Breast epithelium (tissue), 4 donors: ENCODE data around the gene CTU1. TPM values are rescaled to one million over a fixed set of nuclear protein-coding genes. Genes with fewer than 3 reads are reported as not detected.

ENCODE experiments used
- DNase-seq, 2 donors: peaks; one replicate each; pipeline ENCODE4 v3.0.0-alpha.2; 2019; ENCODE audit warnings: low spot score in 2 of 2
- H3K27ac ChIP-seq, 2 donors: fragments of 200-600 bp; sonication (generic) in 1 of 2; one replicate each; pipeline ENCODE4 v1.5.1; 2016 to 2019; ENCODE audit warnings: mild to moderate bottlenecking in 1 of 2
- H3K27me3 ChIP-seq, 2 donors: fragments of 200-600 bp; sonication (generic) in 1 of 2; one replicate each; pipeline versions ENCODE4 v1.5.1 to v1.6.0; 2017 to 2019; ENCODE audit warnings: control low read depth in 1 of 2, mild to moderate bottlenecking in 1 of 2
- H3K36me3 ChIP-seq: fragments of 200-600 bp; one replicate; pipeline ENCODE4 v1.5.1; 2019
- H3K4me1 ChIP-seq, 2 donors: fragments of 200-600 bp; sonication (generic); one replicate each; pipeline ENCODE4 v1.5.1; 2016 to 2019; ENCODE audit warnings: control low read depth in 1 of 2
- H3K4me3 ChIP-seq, 3 donors: fragments of 200-600 bp; sonication (generic); 1 replicate in 2 of 3; 2 replicates in 1 of 3; pipeline ENCODE4 v1.5.1; 2016 to 2019; ENCODE audit warnings: mild to moderate bottlenecking in 3 of 3, moderate library complexity in 2 of 3
- H3K9me3 ChIP-seq, 2 donors: fragments of 200-600 bp; sonication (generic) in 1 of 2; one replicate each; pipeline ENCODE4 v1.5.1; 2016 to 2019; ENCODE audit warnings: control low read depth in 1 of 2
- POLR2A ChIP-seq: fragments of 450-650 bp; IDR thresholded peaks from one replicate; pipeline ENCODE4 v1.6.1; 2016; ENCODE audit warnings: antibody characterized with exemption, mild to moderate bottlenecking, moderate library complexity
- POLR2AphosphoS5 ChIP-seq, 3 donors: sonication (generic); formaldehyde crosslinking; IDR thresholded peaks; one replicate each; pipeline ENCODE4 v1.6.1; 2017; ENCODE audit warnings: antibody characterized with exemption in 3 of 3
- intact Hi-C: fragments of 100-400 bp; cut with DNase I; formaldehyde crosslinking; loops from one replicate; pipeline ENCODE4 v1.15.1; 2023; ENCODE audit warnings: low total_unique reads
- total RNA-seq, 3 donors: library from RNA; depleted of rRNA; stranded (reverse); fragments of >200 nt; gene quantifications; one replicate each; pipeline ENCODE4 v1.1.0, GENCODE V29; 2016
- TF ChIP-seq, protein P1 (sequence below), 3 donors: fragments of 450-650 bp; IDR thresholded peaks; one replicate each; pipeline ENCODE4 v1.5.1; 2016 to 2017; ENCODE audit warnings: antibody characterized with exemption in 3 of 3, mild to moderate bottlenecking in 3 of 3, moderate library complexity in 3 of 3

Gene CTU1
- total RNA-seq, 3 donors from 2014 or later: 5.6 to 10.1 (median 9.2) TPM

DNA sequence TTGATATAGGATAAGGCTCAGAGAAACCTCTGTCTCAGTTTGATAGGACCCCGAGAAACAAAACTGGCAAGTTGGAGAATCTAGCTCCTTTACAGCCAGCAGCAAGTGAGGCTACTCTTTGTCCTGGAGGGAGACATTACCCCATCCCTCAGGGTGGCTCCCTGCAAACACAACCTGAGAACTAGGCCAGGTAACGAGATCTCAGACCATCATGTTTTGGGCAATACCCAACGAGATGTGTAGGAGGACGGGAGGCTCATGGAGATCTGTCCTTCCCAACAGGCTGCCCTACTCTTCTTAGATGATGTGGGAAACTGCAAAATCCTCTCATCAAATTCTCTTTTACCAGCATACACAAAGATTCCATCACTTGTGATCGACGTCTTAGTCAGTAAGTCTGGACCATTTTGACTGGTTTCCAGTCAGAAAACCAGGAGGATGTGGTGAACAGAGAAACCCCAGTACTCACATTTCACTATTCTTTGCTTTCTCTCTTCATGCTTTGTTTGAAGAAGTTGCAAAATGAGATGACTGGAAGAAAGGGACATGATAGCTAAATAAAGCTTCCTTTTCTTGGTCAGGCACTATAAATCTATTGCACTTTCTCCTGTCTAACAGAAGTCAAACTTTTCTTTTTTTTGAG, 6.0 kb upstream of the CTU1 start:
- H3K36me3 ChIP-seq: no peaks in the 10 kb centered on the region
- peaks cover 0 to 4% of the 10 kb centered on the region in 2 donors for H3K27me3 ChIP-seq
- H3K4me3 ChIP-seq: no peak overlapping the region
- H3K27ac ChIP-seq: no peak overlapping the region
- no peak for DNase-seq
- no peaks in the 10 kb centered on the region for H3K4me1 ChIP-seq
- TF ChIP-seq POLR2AphosphoS5 (IDR thresholded peaks at IDR 0.05) (no peak), POLR2A (no peak)
- TF ChIP-seq, protein P1, sequence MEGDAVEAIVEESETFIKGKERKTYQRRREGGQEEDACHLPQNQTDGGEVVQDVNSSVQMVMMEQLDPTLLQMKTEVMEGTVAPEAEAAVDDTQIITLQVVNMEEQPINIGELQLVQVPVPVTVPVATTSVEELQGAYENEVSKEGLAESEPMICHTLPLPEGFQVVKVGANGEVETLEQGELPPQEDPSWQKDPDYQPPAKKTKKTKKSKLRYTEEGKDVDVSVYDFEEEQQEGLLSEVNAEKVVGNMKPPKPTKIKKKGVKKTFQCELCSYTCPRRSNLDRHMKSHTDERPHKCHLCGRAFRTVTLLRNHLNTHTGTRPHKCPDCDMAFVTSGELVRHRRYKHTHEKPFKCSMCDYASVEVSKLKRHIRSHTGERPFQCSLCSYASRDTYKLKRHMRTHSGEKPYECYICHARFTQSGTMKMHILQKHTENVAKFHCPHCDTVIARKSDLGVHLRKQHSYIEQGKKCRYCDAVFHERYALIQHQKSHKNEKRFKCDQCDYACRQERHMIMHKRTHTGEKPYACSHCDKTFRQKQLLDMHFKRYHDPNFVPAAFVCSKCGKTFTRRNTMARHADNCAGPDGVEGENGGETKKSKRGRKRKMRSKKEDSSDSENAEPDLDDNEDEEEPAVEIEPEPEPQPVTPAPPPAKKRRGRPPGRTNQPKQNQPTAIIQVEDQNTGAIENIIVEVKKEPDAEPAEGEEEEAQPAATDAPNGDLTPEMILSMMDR (IDR thresholded peaks at IDR 0.05): no peak
- intact Hi-C loops: no loop called here
- no peaks in the 10 kb centered on the region for H3K9me3 ChIP-seq

DNA sequence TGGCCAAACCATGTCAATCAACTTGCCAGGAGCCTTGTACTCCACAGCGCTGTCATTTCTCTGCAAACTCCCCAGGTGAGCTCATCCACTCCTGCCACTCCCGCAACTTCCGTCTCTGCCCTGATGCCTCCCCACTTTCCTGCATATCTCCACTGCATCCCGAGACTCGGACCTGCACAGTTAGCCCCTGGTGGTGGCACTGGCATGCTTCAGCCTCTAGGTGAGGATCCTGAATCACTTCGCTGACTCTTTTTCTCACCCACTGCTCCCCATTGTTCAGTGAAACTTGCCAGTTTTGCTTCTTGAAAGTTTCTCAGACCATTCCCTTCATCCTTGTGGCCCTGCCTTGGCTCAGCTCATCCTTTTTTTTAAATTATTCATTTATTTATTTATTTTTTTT, 3.4 kb upstream of the CTU1 start:
- H3K36me3 ChIP-seq: no peaks in the 10 kb centered on the region
- intact Hi-C loops: no loop called here
- TF ChIP-seq POLR2A: no peak
- TF ChIP-seq POLR2AphosphoS5 (IDR thresholded peaks at IDR 0.05): no peak
- TF ChIP-seq, protein P1 (IDR thresholded peaks at IDR 0.05): no peak

DNA sequence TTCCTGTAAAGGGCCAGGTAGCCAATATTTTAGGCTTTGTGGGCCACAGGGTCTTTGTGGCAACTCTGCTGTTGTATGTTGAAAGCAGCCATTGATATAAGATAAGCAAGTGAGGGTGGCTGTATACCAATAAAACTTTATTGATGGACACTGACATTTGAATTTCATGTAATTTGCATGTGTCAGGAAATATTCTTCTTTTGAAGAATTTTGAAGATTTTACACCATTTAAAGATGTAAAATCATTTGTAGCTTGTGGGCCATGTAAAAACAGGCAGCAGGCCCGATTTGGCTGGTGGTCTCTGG, 2.4 kb upstream of the CTU1 start:
- no peak for DNase-seq
- no peak overlapping the region for H3K4me3 ChIP-seq
- no peak overlapping the region for H3K27ac ChIP-seq
- H3K27me3 ChIP-seq: peaks cover 0 to 1% of the 10 kb centered on the region in 2 donors
- intact Hi-C loops: no loop called here
- H3K4me1 ChIP-seq: peaks cover 0 to 5% of the 10 kb centered on the region in 2 donors
- H3K36me3 ChIP-seq: no peaks in the 10 kb centered on the region
- H3K9me3 ChIP-seq: no peaks in the 10 kb centered on the region
- TF ChIP-seq POLR2A (no peak), POLR2AphosphoS5 (IDR thresholded peaks at IDR 0.05) (no peak)
- TF ChIP-seq, protein P1 (IDR thresholded peaks at IDR 0.05): no peak

More for the DNA sequence above, 3.4 kb upstream of the CTU1 start:
- H3K27me3 ChIP-seq: peaks cover 0 to 4% of the 10 kb centered on the region in 2 donors
- no peak for DNase-seq
- no peak overlapping the region for H3K4me3 ChIP-seq
- H3K9me3 ChIP-seq: no peaks in the 10 kb centered on the region
- H3K4me1 ChIP-seq: peaks cover 0 to 5% of the 10 kb centered on the region in 2 donors
- H3K27ac ChIP-seq: no peak overlapping the region

DNA sequence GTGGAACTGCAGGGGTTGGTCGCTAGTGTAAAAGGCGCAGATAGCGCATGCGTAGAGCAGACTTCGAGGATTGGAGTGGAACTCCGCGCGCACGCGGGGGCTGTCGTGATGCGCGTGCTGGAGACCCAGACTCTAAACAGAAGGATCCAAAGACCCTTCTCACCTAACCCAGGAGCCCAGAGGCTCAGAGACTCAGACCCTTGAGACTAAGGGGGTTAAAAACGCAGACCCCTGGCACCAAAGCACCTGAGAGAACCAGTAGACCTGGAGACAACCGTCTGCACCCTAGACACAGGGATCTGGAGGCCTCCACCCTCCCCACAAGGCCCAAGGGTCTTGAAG, 567 bp upstream of the CTU1 start:
- H3K27me3 ChIP-seq: no peaks in the 10 kb centered on the region
- H3K4me1 ChIP-seq: peaks cover 0 to 5% of the 10 kb centered on the region in 2 donors
- H3K27ac ChIP-seq: peak overlapping the region; percentile 79 to 80
- no peaks in the 10 kb centered on the region for H3K36me3 ChIP-seq
- peak overlapping the region; percentile 79 to 85 (median 85) for H3K4me3 ChIP-seq
- TF ChIP-seq, protein P1 (IDR thresholded peaks at IDR 0.05): peak in 1 of 3 donors; percentile 19
- TF ChIP-seq POLR2A: no peak
- no peak for TF ChIP-seq POLR2AphosphoS5 (IDR thresholded peaks at IDR 0.05)
- no peak for DNase-seq
- H3K9me3 ChIP-seq: no peaks in the 10 kb centered on the region
- intact Hi-C loops: no loop called here

DNA sequence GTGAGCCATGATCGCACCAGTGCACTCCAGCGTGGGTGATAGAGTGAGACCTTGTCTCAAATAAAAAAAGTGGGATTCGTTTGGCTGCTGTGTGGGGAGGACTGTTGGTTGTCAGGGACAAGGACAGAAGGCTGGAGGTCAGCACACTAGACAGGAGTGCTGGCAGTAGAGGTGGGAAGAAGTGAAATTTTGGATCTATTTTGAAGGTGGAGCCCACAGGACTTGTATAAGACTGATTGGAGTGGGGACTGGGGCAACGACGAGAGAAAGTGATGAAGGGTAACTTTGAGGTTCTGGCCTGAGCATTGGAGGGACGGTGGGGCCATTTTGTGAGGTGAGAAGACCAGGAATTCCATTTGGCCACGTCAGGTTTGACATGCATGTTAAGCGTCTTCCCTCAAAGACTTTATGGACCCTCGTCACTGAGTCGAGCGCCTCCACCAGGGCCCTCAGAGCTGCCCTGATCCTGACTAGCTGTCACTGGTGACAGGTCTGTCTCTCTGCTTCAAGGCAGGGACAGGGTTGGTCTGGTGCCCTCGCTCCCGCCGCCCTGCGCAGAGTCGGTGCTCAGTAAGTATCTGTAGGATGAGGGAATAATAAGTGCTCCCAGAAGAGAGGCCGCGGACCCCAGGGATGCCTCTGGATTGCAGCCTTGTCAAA, 673 bp downstream of the CTU1 start:
- peaks cover 0 to 5% of the 10 kb centered on the region in 2 donors for H3K4me1 ChIP-seq
- H3K27me3 ChIP-seq: no peaks in the 10 kb centered on the region
- peak overlapping the region; percentile 79 to 81 for H3K27ac ChIP-seq
- intact Hi-C loops: no loop called here
- TF ChIP-seq POLR2AphosphoS5 (IDR thresholded peaks at IDR 0.05): no peak
- no peak for TF ChIP-seq POLR2A
- TF ChIP-seq, protein P1 (IDR thresholded peaks at IDR 0.05): no peak
- no peak for DNase-seq
- no peaks in the 10 kb centered on the region for H3K9me3 ChIP-seq
- peak overlapping the region; percentile 79 to 85 (median 85) for H3K4me3 ChIP-seq
- H3K36me3 ChIP-seq: no peaks in the 10 kb centered on the region
